ENCODE data around the gene CNTNAP5.

Gene CNTNAP5

GRCh38 chr2:124762388-124762787 lies 737.3 kb downstream of the CNTNAP5 start:
- no peak for ATAC-seq
- TF ChIP-seq SNAI2 (CRISPR knock-in tag; IDR thresholded peaks at IDR 0.05) = no peak
- TF ChIP-seq, protein P1, sequence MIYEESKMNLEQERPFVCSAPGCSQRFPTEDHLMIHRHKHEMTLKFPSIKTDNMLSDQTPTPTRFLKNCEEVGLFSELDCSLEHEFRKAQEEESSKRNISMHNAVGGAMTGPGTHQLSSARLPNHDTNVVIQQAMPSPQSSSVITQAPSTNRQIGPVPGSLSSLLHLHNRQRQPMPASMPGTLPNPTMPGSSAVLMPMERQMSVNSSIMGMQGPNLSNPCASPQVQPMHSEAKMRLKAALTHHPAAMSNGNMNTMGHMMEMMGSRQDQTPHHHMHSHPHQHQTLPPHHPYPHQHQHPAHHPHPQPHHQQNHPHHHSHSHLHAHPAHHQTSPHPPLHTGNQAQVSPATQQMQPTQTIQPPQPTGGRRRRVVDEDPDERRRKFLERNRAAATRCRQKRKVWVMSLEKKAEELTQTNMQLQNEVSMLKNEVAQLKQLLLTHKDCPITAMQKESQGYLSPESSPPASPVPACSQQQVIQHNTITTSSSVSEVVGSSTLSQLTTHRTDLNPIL (CRISPR knock-in tag; IDR thresholded peaks at IDR 0.05; ENCODE audit: low read depth) = no peak
- TF ChIP-seq TOX (CRISPR knock-in tag; IDR thresholded peaks at IDR 0.05; ENCODE audit: borderline replicate concordance) = no peak
- no peak for TF ChIP-seq OSR1 (CRISPR knock-in tag; IDR thresholded peaks at IDR 0.05)
- TF ChIP-seq, protein P2, sequence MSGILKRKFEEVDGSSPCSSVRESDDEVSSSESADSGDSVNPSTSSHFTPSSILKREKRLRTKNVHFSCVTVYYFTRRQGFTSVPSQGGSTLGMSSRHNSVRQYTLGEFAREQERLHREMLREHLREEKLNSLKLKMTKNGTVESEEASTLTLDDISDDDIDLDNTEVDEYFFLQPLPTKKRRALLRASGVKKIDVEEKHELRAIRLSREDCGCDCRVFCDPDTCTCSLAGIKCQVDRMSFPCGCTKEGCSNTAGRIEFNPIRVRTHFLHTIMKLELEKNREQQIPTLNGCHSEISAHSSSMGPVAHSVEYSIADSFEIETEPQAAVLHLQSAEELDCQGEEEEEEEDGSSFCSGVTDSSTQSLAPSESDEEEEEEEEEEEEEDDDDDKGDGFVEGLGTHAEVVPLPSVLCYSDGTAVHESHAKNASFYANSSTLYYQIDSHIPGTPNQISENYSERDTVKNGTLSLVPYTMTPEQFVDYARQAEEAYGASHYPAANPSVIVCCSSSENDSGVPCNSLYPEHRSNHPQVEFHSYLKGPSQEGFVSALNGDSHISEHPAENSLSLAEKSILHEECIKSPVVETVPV (CRISPR knock-in tag; IDR thresholded peaks at IDR 0.05) = no peak
- no peak for TF ChIP-seq ZNF70 (CRISPR knock-in tag; IDR thresholded peaks at IDR 0.05)
- TF ChIP-seq ZNF8 (CRISPR knock-in tag; IDR thresholded peaks at IDR 0.05) = no peak
- no peak for TF ChIP-seq ZFP3 (CRISPR knock-in tag; IDR thresholded peaks at IDR 0.05)
- no peak for TF ChIP-seq TCF4 (CRISPR knock-in tag; IDR thresholded peaks at IDR 0.05; ENCODE audit: borderline replicate concordance)
- no peak for TF ChIP-seq PPARA (CRISPR knock-in tag; IDR thresholded peaks at IDR 0.05; ENCODE audit: borderline replicate concordance)
- TF ChIP-seq POU6F1 (CRISPR knock-in tag; IDR thresholded peaks at IDR 0.05; ENCODE audit: borderline replicate concordance, low read depth) = no peak
- TF ChIP-seq, protein P3, sequence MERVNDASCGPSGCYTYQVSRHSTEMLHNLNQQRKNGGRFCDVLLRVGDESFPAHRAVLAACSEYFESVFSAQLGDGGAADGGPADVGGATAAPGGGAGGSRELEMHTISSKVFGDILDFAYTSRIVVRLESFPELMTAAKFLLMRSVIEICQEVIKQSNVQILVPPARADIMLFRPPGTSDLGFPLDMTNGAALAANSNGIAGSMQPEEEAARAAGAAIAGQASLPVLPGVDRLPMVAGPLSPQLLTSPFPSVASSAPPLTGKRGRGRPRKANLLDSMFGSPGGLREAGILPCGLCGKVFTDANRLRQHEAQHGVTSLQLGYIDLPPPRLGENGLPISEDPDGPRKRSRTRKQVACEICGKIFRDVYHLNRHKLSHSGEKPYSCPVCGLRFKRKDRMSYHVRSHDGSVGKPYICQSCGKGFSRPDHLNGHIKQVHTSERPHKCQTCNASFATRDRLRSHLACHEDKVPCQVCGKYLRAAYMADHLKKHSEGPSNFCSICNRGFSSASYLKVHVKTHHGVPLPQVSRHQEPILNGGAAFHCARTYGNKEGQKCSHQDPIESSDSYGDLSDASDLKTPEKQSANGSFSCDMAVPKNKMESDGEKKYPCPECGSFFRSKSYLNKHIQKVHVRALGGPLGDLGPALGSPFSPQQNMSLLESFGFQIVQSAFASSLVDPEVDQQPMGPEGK (CRISPR knock-in tag; IDR thresholded peaks at IDR 0.05; ENCODE audit: borderline replicate concordance) = no peak
- TF ChIP-seq GLIS3 (CRISPR knock-in tag; IDR thresholded peaks at IDR 0.05) = no peak
- no peak for TF ChIP-seq ZNF565 (CRISPR knock-in tag; conservative IDR thresholded peaks at IDR 0.05; ENCODE audit: low read depth)
- TF ChIP-seq ESRRG (CRISPR knock-in tag; IDR thresholded peaks at IDR 0.05) = no peak

- no peak for ATAC-seq
- TF ChIP-seq RARB (CRISPR knock-in tag; IDR thresholded peaks at IDR 0.05) = no peak
- no peak for TF ChIP-seq TCF4 (CRISPR knock-in tag; IDR thresholded peaks at IDR 0.05; ENCODE audit: borderline replicate concordance)
- no peak for TF ChIP-seq OSR1 (CRISPR knock-in tag; IDR thresholded peaks at IDR 0.05)
- no peak for TF ChIP-seq SNAI2 (CRISPR knock-in tag; IDR thresholded peaks at IDR 0.05)
Measured at GRCh38 chr2:124763611-124764010, 738.5 kb downstream of the CNTNAP5 start.

GRCh38 chr2:124774781-124775180 lies 749.7 kb downstream of the CNTNAP5 start:
- ATAC-seq = no peak
- TF ChIP-seq ZC3H10 (CRISPR knock-in tag; IDR thresholded peaks at IDR 0.05) (no peak), TOX (CRISPR knock-in tag; IDR thresholded peaks at IDR 0.05; ENCODE audit: borderline replicate concordance) (no peak), ESRRG (CRISPR knock-in tag; IDR thresholded peaks at IDR 0.05) (no peak), ZNF8 (CRISPR knock-in tag; IDR thresholded peaks at IDR 0.05) (no peak), OSR1 (CRISPR knock-in tag; IDR thresholded peaks at IDR 0.05) (no peak)

DNA sequence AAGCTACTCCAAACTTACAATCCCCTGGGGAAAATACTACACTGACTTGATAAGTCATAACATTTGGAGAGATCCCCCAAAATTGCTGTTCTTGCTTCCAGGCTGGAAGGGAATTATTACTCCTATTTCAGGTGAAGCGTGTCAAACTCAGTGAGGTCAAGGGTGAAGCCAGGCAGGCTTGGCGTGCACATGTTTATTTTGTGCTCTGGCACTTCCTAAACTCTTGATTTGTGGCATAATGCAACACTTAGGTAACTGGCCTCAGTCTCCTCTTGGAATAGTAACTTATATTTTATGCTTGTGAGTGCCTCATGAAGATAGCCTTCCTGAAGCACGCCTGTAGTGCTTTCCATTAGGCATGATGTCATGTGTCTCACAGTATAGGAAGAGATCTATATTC lies 751.2 kb downstream of the CNTNAP5 start:
- ATAC-seq = no peak
- TF ChIP-seq ZFP3 (CRISPR knock-in tag; IDR thresholded peaks at IDR 0.05) (no peak), ZNF565 (CRISPR knock-in tag; conservative IDR thresholded peaks at IDR 0.05; ENCODE audit: low read depth) (no peak), PPARA (CRISPR knock-in tag; IDR thresholded peaks at IDR 0.05; ENCODE audit: borderline replicate concordance) (no peak), SNAI2 (CRISPR knock-in tag; IDR thresholded peaks at IDR 0.05) (no peak), RARB (CRISPR knock-in tag; IDR thresholded peaks at IDR 0.05) (no peak), POU6F1 (CRISPR knock-in tag; IDR thresholded peaks at IDR 0.05; ENCODE audit: borderline replicate concordance, low read depth) (no peak), ISL1 (CRISPR knock-in tag; IDR thresholded peaks at IDR 0.05) (no peak), ZC3H10 (CRISPR knock-in tag; IDR thresholded peaks at IDR 0.05) (no peak), ZNF70 (CRISPR knock-in tag; IDR thresholded peaks at IDR 0.05) (no peak), ESRRG (CRISPR knock-in tag; IDR thresholded peaks at IDR 0.05) (no peak), ZFP30 (CRISPR knock-in tag; IDR thresholded peaks at IDR 0.05) (no peak), CSDC2 (CRISPR knock-in tag; IDR thresholded peaks at IDR 0.05) (no peak), GLIS3 (CRISPR knock-in tag; IDR thresholded peaks at IDR 0.05) (no peak), BACH2 (CRISPR knock-in tag; IDR thresholded peaks at IDR 0.05; ENCODE audit: borderline replicate concordance) (no peak), ARNTL (CRISPR knock-in tag; IDR thresholded peaks at IDR 0.05; ENCODE audit: borderline replicate concordance, low read depth) (no peak), TOX (CRISPR knock-in tag; IDR thresholded peaks at IDR 0.05; ENCODE audit: borderline replicate concordance) (no peak), TSHZ2 (CRISPR knock-in tag; IDR thresholded peaks at IDR 0.05) (no peak), OSR1 (CRISPR knock-in tag; IDR thresholded peaks at IDR 0.05) (no peak)
- TF ChIP-seq, protein P1 (CRISPR knock-in tag; IDR thresholded peaks at IDR 0.05; ENCODE audit: low read depth) = no peak

Measured in SK-N-SH treated with all-trans-retinoic acid at 6 μM for 48 hours (cell line).